Smooth muscle cell (in vitro differentiated cells): ENCODE data around the gene CITED4. TPM values are rescaled to one million over a fixed set of nuclear protein-coding genes. Genes with fewer than 3 reads are reported as not detected.

Experiments
- DNase-seq: peaks from one replicate; lab custom pipeline; 2025; ENCODE audit not compliant: unreplicated experiment; lab: John Stamatoyannopoulos, UW
- H2AFZ ChIP-seq: fragments of 200-600 bp; sonication (generic); 2 replicates; pipeline ENCODE4 v1.6.0; 2016; ENCODE audit warnings: antibody characterized with exemption, low read depth, mild to moderate bottlenecking
- H3F3A ChIP-seq: fragments of 200-600 bp; sonication (generic); 2 replicates; pipeline ENCODE4 v1.6.0; 2017; ENCODE audit warnings: antibody characterized with exemption, low read depth
- H3K27ac ChIP-seq: fragments of 200-600 bp; sonication (generic); 2 replicates; pipeline ENCODE4 v1.5.1; 2016; ENCODE audit warnings: low read depth, mild to moderate bottlenecking
- H3K27me3 ChIP-seq: fragments of 200-600 bp; sonication (generic); 2 replicates; pipeline ENCODE4 v1.6.1; 2016; ENCODE audit warnings: low read depth, mild to moderate bottlenecking
- H3K36me3 ChIP-seq: fragments of 200-600 bp; sonication (generic); 2 replicates; pipeline ENCODE4 v1.5.1; 2016; ENCODE audit warnings: low read depth
- H3K4me1 ChIP-seq: fragments of 200-600 bp; sonication (generic); 2 replicates; pipeline ENCODE4 v1.5.1; 2016; ENCODE audit warnings: low read depth
- H3K4me2 ChIP-seq: fragments of 200-600 bp; sonication (generic); 2 replicates; pipeline ENCODE4 v1.6.0; 2016; ENCODE audit warnings: mild to moderate bottlenecking
- H3K4me3 ChIP-seq: fragments of 200-600 bp; sonication (generic); 2 replicates; pipeline ENCODE4 v1.5.1; 2016; ENCODE audit warnings: mild to moderate bottlenecking
- H3K79me2 ChIP-seq: fragments of 200-600 bp; sonication (generic); 2 replicates; pipeline ENCODE4 v1.6.0; 2016; ENCODE audit warnings: low read depth, mild to moderate bottlenecking
- H3K9ac ChIP-seq: fragments of 200-600 bp; sonication (generic); 2 replicates; pipeline ENCODE4 v1.6.0; 2016; ENCODE audit warnings: low read depth
- H3K9me3 ChIP-seq: fragments of 200-600 bp; sonication (generic); replicated peaks from 2 replicates; pipeline ENCODE4 v1.5.1; 2016; ENCODE audit warnings: low read depth
- H4K20me1 ChIP-seq: fragments of 200-600 bp; sonication (generic); 2 replicates; pipeline ENCODE4 v1.6.0; 2016; ENCODE audit warnings: low read depth
- WGBS: methylation state at CpG from one replicate; pipeline ENCODE4 v1.1.7; 2016; ENCODE audit warnings: low lambda C conversion rate; 5-methylcytosine and 5-hydroxymethylcytosine counted together
- polyA plus RNA-seq: library from polyadenylated mRNA; unstranded; fragments of >200 nt; fragmentation: Nextera tagmentation; extraction: Ambion mirVana; gene quantifications from 2 replicates; pipeline ENCODE4 v1.2.1, GENCODE V29; 2016
- total RNA-seq: library from RNA; depleted of rRNA; stranded (reverse); fragments of >200 nt; gene quantifications from 2 replicates; pipeline ENCODE4 v1.2.3, GENCODE V29; 2014
- TF ChIP-seq, protein P1 (sequence below): fragments of 200-600 bp; sonication (generic); IDR thresholded peaks from 2 replicates; pipeline ENCODE4 v1.5.1; 2017; ENCODE audit warnings: borderline replicate concordance, mild to moderate bottlenecking, antibody characterized with exemption; ENCODE audit not compliant: insufficient read depth, poor library complexity, severe bottlenecking

The CITED4 gene
- total and polyA plus RNA-seq, 2 experiments from 2014 or later, result 5.5 to 10.7 TPM

- TF ChIP-seq, protein P1, sequence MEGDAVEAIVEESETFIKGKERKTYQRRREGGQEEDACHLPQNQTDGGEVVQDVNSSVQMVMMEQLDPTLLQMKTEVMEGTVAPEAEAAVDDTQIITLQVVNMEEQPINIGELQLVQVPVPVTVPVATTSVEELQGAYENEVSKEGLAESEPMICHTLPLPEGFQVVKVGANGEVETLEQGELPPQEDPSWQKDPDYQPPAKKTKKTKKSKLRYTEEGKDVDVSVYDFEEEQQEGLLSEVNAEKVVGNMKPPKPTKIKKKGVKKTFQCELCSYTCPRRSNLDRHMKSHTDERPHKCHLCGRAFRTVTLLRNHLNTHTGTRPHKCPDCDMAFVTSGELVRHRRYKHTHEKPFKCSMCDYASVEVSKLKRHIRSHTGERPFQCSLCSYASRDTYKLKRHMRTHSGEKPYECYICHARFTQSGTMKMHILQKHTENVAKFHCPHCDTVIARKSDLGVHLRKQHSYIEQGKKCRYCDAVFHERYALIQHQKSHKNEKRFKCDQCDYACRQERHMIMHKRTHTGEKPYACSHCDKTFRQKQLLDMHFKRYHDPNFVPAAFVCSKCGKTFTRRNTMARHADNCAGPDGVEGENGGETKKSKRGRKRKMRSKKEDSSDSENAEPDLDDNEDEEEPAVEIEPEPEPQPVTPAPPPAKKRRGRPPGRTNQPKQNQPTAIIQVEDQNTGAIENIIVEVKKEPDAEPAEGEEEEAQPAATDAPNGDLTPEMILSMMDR, result no peak
- H4K20me1 ChIP-seq, result no peaks in the 10 kb centered on the region
- no peaks in the 10 kb centered on the region for H3F3A ChIP-seq
- H3K79me2 ChIP-seq, result no peaks in the 10 kb centered on the region
- no peak overlapping the region for H3K4me3 ChIP-seq
- H3K9ac ChIP-seq, result no peak overlapping the region
- no peaks in the 10 kb centered on the region for H3K9me3 ChIP-seq
- no peak overlapping the region for H2AFZ ChIP-seq
- no peaks in the 10 kb centered on the region for H3K27me3 ChIP-seq
- no peak for DNase-seq
- no peak overlapping the region for H3K4me2 ChIP-seq
- 94% methylated on average over 4 of the region's 4 CpGs for WGBS
- no peak overlapping the region for H3K27ac ChIP-seq
- no peaks in the 10 kb centered on the region for H3K4me1 ChIP-seq
- H3K36me3 ChIP-seq, result no peaks in the 10 kb centered on the region
Measured at GRCh38 chr1:40836283-40836682, 25.9 kb downstream of the CITED4 start.

- Histone ChIP-seq H3K27ac (no peak overlapping the region), H3K9me3 (no peaks in the 10 kb centered on the region), H3K4me2 (no peak overlapping the region), H2AFZ (no peak overlapping the region), H3K36me3 (no peaks in the 10 kb centered on the region), H3K4me1 (no peaks in the 10 kb centered on the region), H4K20me1 (no peaks in the 10 kb centered on the region), H3F3A (no peaks in the 10 kb centered on the region), H3K79me2 (no peaks in the 10 kb centered on the region), H3K4me3 (no peak overlapping the region), H3K27me3 (no peaks in the 10 kb centered on the region), H3K9ac (no peak overlapping the region)
- WGBS, result 83% methylated on average over 11 of the region's 11 CpGs
- DNase-seq, result no peak
- TF ChIP-seq, protein P1, result no peak
Measured at GRCh38 chr1:40834968-40835545, 27.1 kb downstream of the CITED4 start.

- DNase-seq, result no peak
- Histone ChIP-seq H3F3A (no peaks in the 10 kb centered on the region), H3K27me3 (no peaks in the 10 kb centered on the region), H3K4me2 (no peak overlapping the region), H3K9me3 (no peaks in the 10 kb centered on the region), H4K20me1 (no peaks in the 10 kb centered on the region), H3K27ac (no peak overlapping the region), H3K79me2 (no peaks in the 10 kb centered on the region), H3K36me3 (no peaks in the 10 kb centered on the region), H3K4me1 (no peaks in the 10 kb centered on the region), H3K9ac (no peak overlapping the region), H3K4me3 (no peak overlapping the region), H2AFZ (no peak overlapping the region)
- TF ChIP-seq, protein P1, result no peak
- 88% methylated on average over 1 of the region's 1 CpG for WGBS
Measured at GRCh38 chr1:40833979-40834378, 28.2 kb downstream of the CITED4 start.

DNA sequence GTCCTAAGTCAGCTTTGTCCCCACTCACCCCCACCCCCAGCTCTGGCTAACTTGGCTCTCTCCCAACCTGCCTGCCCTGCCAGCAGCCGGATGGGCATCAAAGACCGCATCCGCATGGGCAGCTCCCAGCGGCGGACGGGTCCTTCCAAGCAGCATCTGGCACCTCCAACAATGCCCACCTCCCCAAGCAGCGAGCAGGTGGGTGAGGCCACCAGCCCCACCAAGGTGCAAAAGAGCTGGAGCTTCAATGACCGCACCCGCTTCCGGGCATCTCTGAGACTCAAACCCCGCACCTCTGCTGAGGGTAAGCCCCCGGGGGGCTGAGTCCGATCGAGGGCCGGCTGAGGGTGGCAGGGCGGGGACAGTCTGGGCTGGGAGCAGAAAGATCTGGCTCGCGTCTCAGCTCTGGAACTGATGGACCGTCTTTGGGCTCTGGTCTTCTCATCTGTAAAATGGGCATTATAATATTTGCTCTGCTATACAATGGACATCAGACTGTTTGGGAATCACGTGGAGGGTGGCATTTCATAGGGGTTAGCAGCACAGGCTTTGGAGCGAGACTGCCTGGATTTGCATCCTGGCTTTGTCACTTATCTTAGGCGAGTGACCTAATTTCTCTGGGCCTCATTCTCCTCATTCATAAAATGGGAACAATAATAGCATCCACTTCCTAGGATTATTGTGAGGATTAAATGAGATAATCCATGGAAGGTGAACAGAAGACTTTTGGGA, 31.0 kb downstream of the CITED4 start:
- Histone ChIP-seq H3K36me3 (no peaks in the 10 kb centered on the region), H3K4me2 (no peak overlapping the region), H3K4me3 (no peak overlapping the region), H3K9me3 (no peaks in the 10 kb centered on the region), H3K27ac (no peak overlapping the region), H3F3A (no peaks in the 10 kb centered on the region), H3K4me1 (no peaks in the 10 kb centered on the region), H3K79me2 (no peaks in the 10 kb centered on the region), H3K27me3 (no peaks in the 10 kb centered on the region), H3K9ac (no peak overlapping the region), H4K20me1 (no peaks in the 10 kb centered on the region), H2AFZ (no peak overlapping the region)
- WGBS, result 97% methylated on average over 21 of the region's 22 CpGs
- TF ChIP-seq, protein P1, result no peak
- no peak for DNase-seq
